Measurements from ENCODE around the gene POU2AF1. TPM values are rescaled to one million over a fixed set of nuclear protein-coding genes. Genes with fewer than 3 reads are reported as not detected.

POU2AF1 gene
- total RNA-seq, 4 donors from 2014 or later = 1.4 to 19.8 (median 2.9) TPM

GRCh38 chr11:111412293-111412692 is 33.2 kb upstream of the POU2AF1 start:
- H3K4me1 ChIP-seq = peaks cover 0 to 9% (median 6%) of the 10 kb centered on the region in 4 donors
- intact Hi-C loops (cut with DNase I; ENCODE audit: low total_unique reads) (no loop called here), in situ Hi-C loops (cut with MboI; ENCODE audit: low pct_ligation_motif_present in 1 of 4, low pct_unique_long_range_greater_than_20kb in 1 of 4, low sequenced_read_pairs in 3 of 4) (no loop called here)
- no peaks in the 10 kb centered on the region for H3K36me3 ChIP-seq
- H3K27me3 ChIP-seq = no peaks in the 10 kb centered on the region
- no peaks in the 10 kb centered on the region for H3K9me3 ChIP-seq
- WGBS, 2 donors (ENCODE audit: low coverage in 1 of 2) = 77 to 79% methylated on average over 3 of the region's 3 CpGs
- no peak overlapping the region for H3K27ac ChIP-seq
- DNase-seq = no peak
- no peak overlapping the region for H3K4me3 ChIP-seq
- TF ChIP-seq CTCF (IDR thresholded peaks at IDR 0.05) = no peak
- no peak for TF ChIP-seq EP300 (IDR thresholded peaks at IDR 0.05; ENCODE audit: low read depth)
- TF ChIP-seq POLR2A (IDR thresholded peaks at IDR 0.05) = no peak
- TF ChIP-seq POLR2AphosphoS5 (IDR thresholded peaks at IDR 0.05) = no peak

- Histone ChIP-seq H3K4me3 (no peak overlapping the region), H3K36me3 (no peaks in the 10 kb centered on the region), H3K9me3 (no peaks in the 10 kb centered on the region), H3K27me3 (no peaks in the 10 kb centered on the region), H3K27ac (no peak overlapping the region), H3K4me1 (peaks cover 0 to under 1% (median 0%) of the 10 kb centered on the region in 4 donors)
- 80 to 100% methylated on average over 1 of the region's 2 CpGs for WGBS, 2 donors (ENCODE audit: low coverage in 1 of 2)
- in situ Hi-C loops (cut with MboI; ENCODE audit: low pct_ligation_motif_present in 1 of 4, low pct_unique_long_range_greater_than_20kb in 1 of 4, low sequenced_read_pairs in 3 of 4) (no loop called here), intact Hi-C loops (cut with DNase I; ENCODE audit: low total_unique reads) (no loop called here)
- TF ChIP-seq CTCF (IDR thresholded peaks at IDR 0.05) (no peak), POLR2A (IDR thresholded peaks at IDR 0.05) (no peak), EP300 (IDR thresholded peaks at IDR 0.05; ENCODE audit: low read depth) (no peak), POLR2AphosphoS5 (IDR thresholded peaks at IDR 0.05) (no peak)
- no peak for DNase-seq
Measured at GRCh38 chr11:111411456-111411855, 32.4 kb upstream of the POU2AF1 start.

DNA sequence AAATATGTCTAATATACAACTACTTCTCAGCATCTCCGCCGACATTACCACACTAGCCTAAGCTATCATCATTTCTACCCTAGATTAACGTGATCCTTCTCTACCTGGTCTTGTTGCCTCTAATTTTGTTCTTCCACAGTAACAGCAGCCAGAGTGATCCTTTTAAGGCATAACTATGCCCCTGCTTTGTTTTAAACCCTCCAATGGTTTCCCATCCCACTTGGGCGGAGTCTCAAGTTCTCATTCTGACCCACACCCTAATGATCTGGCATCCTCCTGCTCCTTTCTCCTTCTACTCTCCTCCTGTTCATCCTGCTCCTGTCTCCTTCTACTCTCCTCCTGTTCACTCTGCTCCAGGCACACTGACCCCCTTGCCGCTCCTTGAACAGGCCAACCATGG is 31.9 kb upstream of the POU2AF1 start:
- intact Hi-C loops (cut with DNase I; ENCODE audit: low total_unique reads) = no loop called here
- WGBS, 2 donors (ENCODE audit: low coverage in 1 of 2) = 93 to 94% methylated on average over 4 to 5 of the region's 5 CpGs
- no peak for TF ChIP-seq EP300 (IDR thresholded peaks at IDR 0.05; ENCODE audit: low read depth)
- TF ChIP-seq CTCF (IDR thresholded peaks at IDR 0.05) = no peak
- no peak for TF ChIP-seq POLR2A (IDR thresholded peaks at IDR 0.05)
- no peak for TF ChIP-seq POLR2AphosphoS5 (IDR thresholded peaks at IDR 0.05)
- Histone ChIP-seq H3K27ac (no peak overlapping the region), H3K4me3 (no peak overlapping the region), H3K36me3 (no peaks in the 10 kb centered on the region), H3K4me1 (no peaks in the 10 kb centered on the region), H3K27me3 (no peaks in the 10 kb centered on the region), H3K9me3 (no peaks in the 10 kb centered on the region)
- in situ Hi-C loops (cut with MboI; ENCODE audit: low pct_ligation_motif_present in 1 of 4, low pct_unique_long_range_greater_than_20kb in 1 of 4, low sequenced_read_pairs in 3 of 4) = no loop called here
- DNase-seq = no peak

DNA sequence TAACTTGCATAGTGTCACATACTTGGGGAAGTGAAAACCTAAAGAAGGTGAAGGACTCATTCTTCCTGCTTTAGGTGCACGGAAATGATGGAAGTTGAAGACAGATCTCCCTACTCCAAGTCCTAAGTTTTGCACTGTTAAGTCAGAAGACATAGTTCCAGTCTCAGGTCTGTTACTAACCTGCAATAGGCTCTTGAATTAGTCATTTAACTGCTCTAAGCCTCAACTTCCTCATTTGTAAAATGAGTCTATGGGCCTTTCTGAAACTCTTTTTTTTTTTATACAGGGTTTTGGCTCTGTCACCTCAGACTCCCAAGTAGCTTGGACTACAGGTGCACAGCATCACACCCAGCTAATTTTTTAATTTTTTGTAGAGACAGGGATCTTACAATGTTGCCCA is 30.8 kb upstream of the POU2AF1 start:
- 63 to 77% methylated on average over 1 of the region's 1 CpG for WGBS, 2 donors (ENCODE audit: low coverage in 1 of 2)
- DNase-seq = no peak
- Histone ChIP-seq H3K27me3 (no peaks in the 10 kb centered on the region), H3K9me3 (no peaks in the 10 kb centered on the region), H3K27ac (no peak overlapping the region), H3K36me3 (no peaks in the 10 kb centered on the region), H3K4me1 (no peaks in the 10 kb centered on the region), H3K4me3 (no peak overlapping the region)
- intact Hi-C loops (cut with DNase I; ENCODE audit: low total_unique reads) = no loop called here
- TF ChIP-seq EP300 (IDR thresholded peaks at IDR 0.05; ENCODE audit: low read depth) (no peak), POLR2A (IDR thresholded peaks at IDR 0.05) (no peak), POLR2AphosphoS5 (IDR thresholded peaks at IDR 0.05) (no peak), CTCF (IDR thresholded peaks at IDR 0.05) (no peak)
- in situ Hi-C loops (cut with MboI; ENCODE audit: low pct_ligation_motif_present in 1 of 4, low pct_unique_long_range_greater_than_20kb in 1 of 4, low sequenced_read_pairs in 3 of 4) = no loop called here
